ENCODE data around the gene SNX20. TPM values are rescaled to one million over a fixed set of nuclear protein-coding genes. Genes with fewer than 3 reads are reported as not detected.

Gene SNX20
- total RNA-seq, 5 donors from 2014 or later (not counting 1 experiment from before 2014, with no cell fraction given) = 38.8 to 85.2 (median 69.6) TPM

- Mint-ChIP-seq H3K27me3 (no peaks in the 10 kb centered on the region), H3K36me3 (peaks cover 76% of the 10 kb centered on the region), H3K9me3 (peaks cover 0 to 11% (median 9%) of the 10 kb centered on the region in 3 donors), H3K4me1 (peaks cover 52 to 56% (median 56%) of the 10 kb centered on the region in 3 donors), H3K27ac (peak overlapping the region; percentile 98 to 99), H3K4me3 (peak overlapping the region in 1 of 3 donors; percentile 94)
- POLR2A ChIA-PET = interaction anchor here (0.5 to 0.6 kb wide), 4 partner anchors 24 to 486 kb away, joined by 3 to 5 read pairs (median 4); no protein-coding TSS in a partner anchor
- no peak overlapping the region for H3K4me3 ChIP-seq (ENCODE audit: control insufficient read depth in 1 of 2, extremely low read depth in 1 of 2, low read length in 1 of 2)
- no peak overlapping the region for H3K27ac ChIP-seq (ENCODE audit: low read length)
- peaks cover 37 to 83% of the 10 kb centered on the region in 2 donors for H3K36me3 ChIP-seq (ENCODE audit: control insufficient read depth in 2 of 2, extremely low read depth in 1 of 2, insufficient read depth in 1 of 2, low read length in 1 of 2)
- no peak for DNase-seq
- no peak for ATAC-seq (replicated peaks in 1 of 4)
- H3K27me3 ChIP-seq (replicated peaks in 1 of 2; ENCODE audit: control insufficient read depth in 2 of 2, extremely low read depth in 1 of 2, insufficient read depth in 2 of 2, low read length in 1 of 2) = no peaks in the 10 kb centered on the region
- 95% methylated on average over 11 of the region's 23 CpGs for WGBS (ENCODE audit: insufficient coverage)
- CTCF ChIA-PET = interaction anchor here in 1 of 2 donors (1.2 to 1.8 kb wide), 2 partner anchors 9 to 130 kb away, joined by 5 read pairs; no protein-coding TSS in a partner anchor
- H3K9me3 ChIP-seq = peaks cover 9% of the 10 kb centered on the region
- peaks cover 20 to 51% of the 10 kb centered on the region in 2 experiments for H3K4me1 ChIP-seq (ENCODE audit: control insufficient read depth in 1 of 2, extremely low read depth in 1 of 2, insufficient read depth in 2 of 2, low read length in 2 of 2)
Observed at GRCh38 chr16:50675686-50676610, 5.2 kb downstream of the SNX20 start.

- Histone ChIP-seq H3K4me1 (ENCODE audit: control insufficient read depth in 1 of 2, extremely low read depth in 1 of 2, insufficient read depth in 2 of 2, low read length in 2 of 2) (peaks cover 18 to 42% of the 10 kb centered on the region in 2 experiments), H3K9me3 (peaks cover 9% of the 10 kb centered on the region), H3K27me3 (replicated peaks in 1 of 2; ENCODE audit: control insufficient read depth in 2 of 2, extremely low read depth in 1 of 2, insufficient read depth in 2 of 2, low read length in 1 of 2) (no peaks in the 10 kb centered on the region), H3K27ac (ENCODE audit: low read length) (no peak overlapping the region), H3K36me3 (ENCODE audit: control insufficient read depth in 2 of 2, extremely low read depth in 1 of 2, insufficient read depth in 1 of 2, low read length in 1 of 2) (peaks cover 44 to 90% of the 10 kb centered on the region in 2 donors), H3K4me3 (ENCODE audit: control insufficient read depth in 1 of 2, extremely low read depth in 1 of 2, low read length in 1 of 2) (no peak overlapping the region)
- ChIA-PET POLR2A (interaction anchor here (0.5 to 1.3 kb wide), 5 partner anchors 25 to 568 kb away, joined by 3 to 4 read pairs (median 3); partner anchors contain the start of gene CYLD (in 1 of the 2)), CTCF (interaction anchor here in 1 of 2 donors (1.0 to 1.8 kb wide), 3 partner anchors 8 to 132 kb away, joined by 4 to 5 read pairs (median 5); no protein-coding TSS in a partner anchor)
- no peak for ATAC-seq (replicated peaks in 1 of 4)
- H3K9me3 Mint-ChIP-seq = peaks cover 0 to 11% (median 9%) of the 10 kb centered on the region in 3 donors
- no peaks in the 10 kb centered on the region for H3K27me3 Mint-ChIP-seq
- H3K27ac Mint-ChIP-seq = peak overlapping the region in 1 of 2 donors; percentile 34
- peaks cover 45 to 52% (median 51%) of the 10 kb centered on the region in 3 donors for H3K4me1 Mint-ChIP-seq
- H3K36me3 Mint-ChIP-seq = peaks cover 81% of the 10 kb centered on the region
- no CpG with 5 or more reads among the region's 4 CpGs for WGBS (ENCODE audit: insufficient coverage)
- no peak overlapping the region for H3K4me3 Mint-ChIP-seq
- DNase-seq = no peak
Observed at GRCh38 chr16:50674831-50675230, 6.3 kb downstream of the SNX20 start.

GRCh38 chr16:50673496-50674275, 7.4 kb downstream of the SNX20 start:
- WGBS (ENCODE audit: insufficient coverage) = 98% methylated on average over 63 of the region's 70 CpGs
- Histone ChIP-seq H3K36me3 (ENCODE audit: control insufficient read depth in 2 of 2, extremely low read depth in 1 of 2, insufficient read depth in 1 of 2, low read length in 1 of 2) (peaks cover 44 to 92% of the 10 kb centered on the region in 2 donors), H3K27me3 (replicated peaks in 1 of 2; ENCODE audit: control insufficient read depth in 2 of 2, extremely low read depth in 1 of 2, insufficient read depth in 2 of 2, low read length in 1 of 2) (no peaks in the 10 kb centered on the region), H3K4me3 (ENCODE audit: control insufficient read depth in 1 of 2, extremely low read depth in 1 of 2, low read length in 1 of 2) (peak overlapping the region in 1 of 2 donors; percentile 45), H3K4me1 (ENCODE audit: control insufficient read depth in 1 of 2, extremely low read depth in 1 of 2, insufficient read depth in 2 of 2, low read length in 2 of 2) (peaks cover 9 to 33% of the 10 kb centered on the region in 2 experiments), H3K9me3 (peaks cover 9% of the 10 kb centered on the region), H3K27ac (ENCODE audit: low read length) (no peak overlapping the region)
- ChIA-PET POLR2A (interaction anchor here in 1 of 2 donors (1.3 kb wide), 1 partner anchor 73 kb away, joined by 4 read pairs; no protein-coding TSS in a partner anchor), CTCF (interaction anchor here in 1 of 2 donors (1.3 kb wide), 1 partner anchor 9 kb away, joined by 3 read pairs; no protein-coding TSS in a partner anchor)
- H3K9me3 Mint-ChIP-seq = peaks cover 0 to 11% (median 9%) of the 10 kb centered on the region in 3 donors
- ATAC-seq (replicated peaks in 1 of 4) (no peak), DNase-seq (no peak)
- peaks cover 77% of the 10 kb centered on the region for H3K36me3 Mint-ChIP-seq
- H3K27ac Mint-ChIP-seq = peak overlapping the region in 1 of 2 donors; percentile 25
- H3K4me1 Mint-ChIP-seq = peaks cover 33 to 45% (median 41%) of the 10 kb centered on the region in 3 donors
- H3K27me3 Mint-ChIP-seq = no peaks in the 10 kb centered on the region
- no peak overlapping the region for H3K4me3 Mint-ChIP-seq

- H3K4me3 Mint-ChIP-seq = peak overlapping the region in 2 of 3 donors; percentile 13 to 19
- ATAC-seq (replicated peaks in 1 of 4) (no peak), DNase-seq (peak in 20 of 35 experiments; percentile 32 to 75 (median 40))
- H3K4me3 ChIP-seq (ENCODE audit: control insufficient read depth in 1 of 2, extremely low read depth in 1 of 2, low read length in 1 of 2) = peak overlapping the region in 1 of 2 donors; percentile 3
- 89% methylated on average over 2 of the region's 2 CpGs for WGBS (ENCODE audit: insufficient coverage)
- CTCF ChIA-PET = interaction anchor here (0.8 to 2.2 kb wide), 13 partner anchors 10 to 345 kb away, joined by 3 to 16 read pairs (median 4); partner anchors contain the start of genes SNX20 (in 2 of the 2) and CYLD (in 1 of the 2)
- peaks cover 65% of the 10 kb centered on the region for H3K36me3 Mint-ChIP-seq
- peaks cover 6 to 30% of the 10 kb centered on the region in 2 experiments for H3K4me1 ChIP-seq (ENCODE audit: control insufficient read depth in 1 of 2, extremely low read depth in 1 of 2, insufficient read depth in 2 of 2, low read length in 2 of 2)
- no peak overlapping the region for H3K27ac ChIP-seq (ENCODE audit: low read length)
- H3K27ac Mint-ChIP-seq = peak overlapping the region; percentile 77 to 79
- peaks cover 31 to 44% (median 40%) of the 10 kb centered on the region in 3 donors for H3K4me1 Mint-ChIP-seq
- POLR2A ChIA-PET = interaction anchor here (0.6 to 1.3 kb wide), 3 partner anchors 72 to 477 kb away, joined by 3 to 18 read pairs (median 3); no protein-coding TSS in a partner anchor
- peaks cover 0 to 11% (median 9%) of the 10 kb centered on the region in 3 donors for H3K9me3 Mint-ChIP-seq
- no peaks in the 10 kb centered on the region for H3K27me3 ChIP-seq (replicated peaks in 1 of 2; ENCODE audit: control insufficient read depth in 2 of 2, extremely low read depth in 1 of 2, insufficient read depth in 2 of 2, low read length in 1 of 2)
- no peaks in the 10 kb centered on the region for H3K27me3 Mint-ChIP-seq
- H3K9me3 ChIP-seq = peaks cover 9% of the 10 kb centered on the region
- peaks cover 48 to 74% of the 10 kb centered on the region in 2 donors for H3K36me3 ChIP-seq (ENCODE audit: control insufficient read depth in 2 of 2, extremely low read depth in 1 of 2, insufficient read depth in 1 of 2, low read length in 1 of 2)
Observed at GRCh38 chr16:50671644-50672260, 9.4 kb downstream of the SNX20 start.

- Mint-ChIP-seq H3K27ac (peak overlapping the region; percentile 55 to 74), H3K4me1 (peaks cover 35 to 40% (median 40%) of the 10 kb centered on the region in 3 donors), H3K4me3 (no peak overlapping the region), H3K27me3 (no peaks in the 10 kb centered on the region), H3K36me3 (peaks cover 52% of the 10 kb centered on the region), H3K9me3 (peaks cover 0 to 11% (median 9%) of the 10 kb centered on the region in 3 donors)
- ChIA-PET CTCF (interaction anchor here (1.3 to 2.2 kb wide), 5 partner anchors 8 to 107 kb away, joined by 3 to 16 read pairs (median 4); no protein-coding TSS in a partner anchor), POLR2A (no interaction called here)
- Histone ChIP-seq H3K27ac (ENCODE audit: low read length) (no peak overlapping the region), H3K4me3 (ENCODE audit: control insufficient read depth in 1 of 2, extremely low read depth in 1 of 2, low read length in 1 of 2) (no peak overlapping the region), H3K36me3 (ENCODE audit: control insufficient read depth in 2 of 2, extremely low read depth in 1 of 2, insufficient read depth in 1 of 2, low read length in 1 of 2) (peaks cover 39 to 61% of the 10 kb centered on the region in 2 donors), H3K27me3 (replicated peaks in 1 of 2; ENCODE audit: control insufficient read depth in 2 of 2, extremely low read depth in 1 of 2, insufficient read depth in 2 of 2, low read length in 1 of 2) (no peaks in the 10 kb centered on the region), H3K4me1 (ENCODE audit: control insufficient read depth in 1 of 2, extremely low read depth in 1 of 2, insufficient read depth in 2 of 2, low read length in 2 of 2) (peaks cover 6 to 30% of the 10 kb centered on the region in 2 experiments), H3K9me3 (peaks cover 9% of the 10 kb centered on the region)
- ATAC-seq (replicated peaks in 1 of 4) = no peak
- WGBS (ENCODE audit: insufficient coverage) = 83% methylated on average over 3 of the region's 6 CpGs
- DNase-seq = no peak
Observed at GRCh38 chr16:50670476-50670875, 10.6 kb downstream of the SNX20 start.

Data from T-cell (primary cell).